Omental fat pad (tissue), 4 donors: ENCODE measurements around the gene LTBP2. TPM values are rescaled to one million over a fixed set of nuclear protein-coding genes. Genes with fewer than 3 reads are reported as not detected.

Source experiments
- ATAC-seq: fragments of 150-250 bp; one replicate; pipeline ENCODE4 v1.9.1; 2016; ENCODE audit warnings: mild to moderate bottlenecking, moderate library complexity; ENCODE audit not compliant: low FRiP score
- DNase-seq: peaks from one replicate; pipeline ENCODE4 v3.0.0-alpha.2; 2019; ENCODE audit warnings: low spot score
- total RNA-seq, 4 donors: library from RNA; depleted of rRNA; stranded (reverse); fragments of >200 nt; gene quantifications; one replicate each; pipeline ENCODE4 v1.1.0, GENCODE V29; 2016
- TF ChIP-seq, protein P1 (sequence below), 3 donors: fragments of 450-650 bp; IDR thresholded peaks; one replicate each; pipeline ENCODE4 v1.5.1; 2016 to 2017; ENCODE audit warnings: antibody characterized with exemption in 3 of 3, mild to moderate bottlenecking in 3 of 3, moderate library complexity in 2 of 3

The LTBP2 gene
- total RNA-seq, 4 donors from 2014 or later, result 31.6 to 104 (median 72.3) TPM

DNA sequence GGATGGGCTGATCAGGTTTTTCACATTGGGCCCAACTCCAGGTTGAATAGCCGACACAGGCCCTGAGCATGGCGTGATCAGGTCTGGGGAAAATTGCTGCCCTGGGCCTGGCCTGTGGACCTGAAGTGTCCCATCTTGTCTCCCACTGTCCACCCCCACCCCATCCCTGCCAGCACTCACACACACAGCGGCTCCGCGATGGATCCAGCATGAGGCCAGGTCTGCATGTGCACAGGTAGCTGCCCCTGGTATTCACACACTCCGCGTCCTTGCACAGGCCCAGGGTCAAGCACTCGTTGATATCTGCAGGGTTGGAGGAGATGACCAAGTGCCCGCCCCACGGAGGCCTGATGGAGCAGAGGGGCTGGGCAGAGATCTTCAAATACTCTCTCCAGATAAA is 79.8 kb downstream of the LTBP2 start:
- TF ChIP-seq, protein P1, sequence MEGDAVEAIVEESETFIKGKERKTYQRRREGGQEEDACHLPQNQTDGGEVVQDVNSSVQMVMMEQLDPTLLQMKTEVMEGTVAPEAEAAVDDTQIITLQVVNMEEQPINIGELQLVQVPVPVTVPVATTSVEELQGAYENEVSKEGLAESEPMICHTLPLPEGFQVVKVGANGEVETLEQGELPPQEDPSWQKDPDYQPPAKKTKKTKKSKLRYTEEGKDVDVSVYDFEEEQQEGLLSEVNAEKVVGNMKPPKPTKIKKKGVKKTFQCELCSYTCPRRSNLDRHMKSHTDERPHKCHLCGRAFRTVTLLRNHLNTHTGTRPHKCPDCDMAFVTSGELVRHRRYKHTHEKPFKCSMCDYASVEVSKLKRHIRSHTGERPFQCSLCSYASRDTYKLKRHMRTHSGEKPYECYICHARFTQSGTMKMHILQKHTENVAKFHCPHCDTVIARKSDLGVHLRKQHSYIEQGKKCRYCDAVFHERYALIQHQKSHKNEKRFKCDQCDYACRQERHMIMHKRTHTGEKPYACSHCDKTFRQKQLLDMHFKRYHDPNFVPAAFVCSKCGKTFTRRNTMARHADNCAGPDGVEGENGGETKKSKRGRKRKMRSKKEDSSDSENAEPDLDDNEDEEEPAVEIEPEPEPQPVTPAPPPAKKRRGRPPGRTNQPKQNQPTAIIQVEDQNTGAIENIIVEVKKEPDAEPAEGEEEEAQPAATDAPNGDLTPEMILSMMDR (IDR thresholded peaks at IDR 0.05), result no peak
- ATAC-seq (no peak), DNase-seq (no peak)

DNA sequence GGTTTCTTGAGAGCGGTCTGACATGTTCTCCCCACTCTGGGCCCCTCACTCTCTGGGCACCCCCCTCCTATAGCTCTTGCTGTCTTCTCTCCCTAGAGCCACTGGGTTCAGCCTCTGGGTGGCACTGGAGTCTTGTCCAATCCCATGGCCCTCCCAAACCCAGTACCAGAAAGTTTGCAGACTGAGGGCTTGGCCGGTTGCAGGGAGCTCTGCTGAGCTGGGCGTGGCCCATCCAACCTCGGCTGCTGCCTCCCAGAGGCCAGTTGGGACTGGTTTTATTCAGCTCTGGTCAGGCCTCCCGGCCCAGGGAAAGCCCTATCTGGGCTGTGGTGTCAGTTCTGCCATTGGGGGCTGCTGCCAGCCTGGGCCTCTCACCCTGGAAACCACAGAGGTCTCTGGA is 80.6 kb downstream of the LTBP2 start:
- TF ChIP-seq, protein P1 (IDR thresholded peaks at IDR 0.05), result no peak
- DNase-seq, result no peak
- peak; percentile 25 for ATAC-seq

DNA sequence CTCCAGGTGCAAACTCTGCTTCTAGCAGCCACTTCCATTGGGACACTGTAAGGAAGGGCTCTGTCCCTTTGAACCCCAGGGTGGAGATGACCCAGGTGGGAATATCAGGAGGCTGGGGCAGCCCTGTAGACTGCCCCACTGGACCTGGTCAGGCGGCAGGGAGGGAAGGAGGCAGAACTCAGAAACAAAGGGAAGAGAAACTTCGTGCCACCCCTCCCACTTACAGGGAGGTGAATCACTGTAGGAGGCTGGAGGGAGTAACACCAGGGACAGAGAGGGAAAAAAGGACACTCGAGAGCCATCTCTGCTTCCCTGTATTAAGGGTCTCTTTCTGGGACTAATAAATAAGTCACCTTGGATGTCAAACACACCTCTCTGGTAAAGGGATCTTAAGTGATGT is 81.0 kb downstream of the LTBP2 start:
- TF ChIP-seq, protein P1 (IDR thresholded peaks at IDR 0.05), result no peak
- no peak for ATAC-seq
- no peak for DNase-seq

DNA sequence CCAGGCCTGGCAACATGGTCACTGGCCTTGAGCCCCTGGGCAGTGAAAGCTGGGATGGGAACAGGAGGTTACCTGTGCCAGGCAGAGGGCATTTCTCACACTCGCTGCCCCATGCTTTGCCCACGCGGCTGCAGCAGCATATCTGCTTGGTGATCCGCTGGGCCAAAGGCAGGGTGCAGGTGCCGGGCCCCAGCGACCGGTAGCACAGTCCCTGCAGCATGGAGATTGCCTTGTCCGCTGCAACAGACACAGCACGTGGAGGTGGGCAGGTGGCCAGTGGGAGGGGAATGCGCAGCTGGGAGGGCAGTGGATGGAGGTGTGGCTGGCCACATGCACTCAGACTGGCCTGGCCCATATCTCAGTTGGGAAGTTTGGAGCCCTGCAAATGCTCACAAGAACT is 83.2 kb downstream of the LTBP2 start:
- ATAC-seq (no peak), DNase-seq (no peak)
- TF ChIP-seq, protein P1 (IDR thresholded peaks at IDR 0.05), result no peak

DNA sequence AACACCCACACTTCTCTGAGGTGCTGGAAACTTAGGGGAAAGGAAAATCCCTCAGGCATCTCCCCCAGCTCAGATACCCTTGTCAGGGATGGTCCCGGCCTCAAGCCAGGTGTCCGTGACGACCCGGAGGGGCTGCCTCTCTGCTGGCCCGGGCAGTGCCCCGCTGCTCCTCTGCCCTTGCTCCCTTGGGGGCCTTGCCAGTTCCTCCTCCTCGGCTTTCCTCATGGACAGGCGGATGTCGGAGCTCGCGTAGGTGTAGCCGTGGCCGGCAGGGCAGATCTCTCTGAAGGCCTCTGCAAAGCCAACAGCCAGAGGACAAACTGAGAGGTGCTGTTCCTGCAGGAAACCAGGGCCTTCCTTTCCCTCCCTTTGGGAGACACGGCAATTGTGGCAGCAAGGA is 83.6 kb downstream of the LTBP2 start:
- TF ChIP-seq, protein P1 (IDR thresholded peaks at IDR 0.05), result no peak
- no peak for ATAC-seq
- no peak for DNase-seq

DNA sequence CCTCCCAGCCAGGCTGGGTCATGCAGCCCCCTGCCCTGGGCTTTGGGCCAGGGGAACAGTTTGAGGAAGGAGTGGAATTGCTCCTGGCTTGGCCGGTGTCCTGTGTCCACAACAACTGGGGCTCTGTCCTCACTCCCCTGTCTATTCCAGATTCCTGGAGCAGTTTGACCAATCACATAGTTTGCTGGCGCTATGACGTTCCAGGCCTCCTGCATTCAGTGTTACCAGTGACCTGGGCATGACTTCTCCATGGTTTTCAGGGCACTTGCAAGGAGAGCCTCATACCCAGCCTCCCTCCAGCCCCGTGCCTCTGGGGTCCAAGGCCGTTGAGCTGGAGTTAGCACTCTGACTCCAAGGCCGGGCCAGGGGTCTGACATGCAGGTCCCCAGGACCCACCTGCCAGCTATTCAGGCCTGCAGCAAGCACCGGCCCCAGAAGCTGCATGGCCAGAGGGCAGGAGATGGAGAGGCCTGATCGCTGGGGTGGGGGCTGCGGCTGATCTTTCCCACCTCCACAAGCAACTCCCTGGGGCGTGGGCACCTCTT is 84.2 kb downstream of the LTBP2 start:
- ATAC-seq (no peak), DNase-seq (no peak)
- TF ChIP-seq, protein P1 (IDR thresholded peaks at IDR 0.05), result no peak

DNA sequence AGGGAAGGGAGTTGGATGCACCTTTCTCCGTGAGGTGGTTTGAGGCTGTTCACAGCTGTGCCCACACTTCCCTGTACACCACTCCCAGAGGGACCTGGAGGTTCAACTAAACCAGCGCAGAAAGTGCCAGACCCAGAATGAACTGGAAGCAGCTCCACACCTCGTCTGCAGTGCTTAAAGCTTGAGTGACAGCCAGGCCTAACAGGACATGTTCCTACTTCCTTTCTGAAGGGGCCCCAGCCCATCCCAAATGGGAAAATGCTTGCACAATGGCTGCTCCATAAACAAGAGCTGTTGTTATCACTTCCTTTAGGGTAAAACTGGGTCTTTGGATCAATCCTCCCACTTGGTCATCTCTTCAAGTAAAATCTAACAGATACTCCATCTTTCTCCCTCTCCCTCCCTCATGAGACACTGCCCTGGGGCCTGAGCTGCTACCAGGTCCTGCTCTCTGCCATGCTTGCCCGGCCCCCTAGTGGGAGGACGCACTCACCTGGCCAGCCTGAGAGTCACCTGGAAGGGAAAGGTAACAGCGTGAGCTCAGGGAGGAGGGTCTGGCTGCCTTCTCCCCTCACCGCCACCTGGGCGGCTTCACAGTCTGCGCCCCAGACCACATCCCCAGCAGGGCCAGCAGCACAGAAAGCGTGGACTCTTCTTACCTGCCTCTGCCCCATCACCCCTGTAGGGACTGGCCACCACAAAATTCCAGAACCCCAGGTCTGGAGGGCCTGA is 85.0 kb downstream of the LTBP2 start:
- TF ChIP-seq, protein P1 (IDR thresholded peaks at IDR 0.05), result no peak
- DNase-seq, result no peak

More for the DNA sequence above, 85.0 kb downstream of the LTBP2 start:
- ATAC-seq, result no peak
